HG03159 (cell line): ENCODE results near the gene FBH1.
"Not testable (repeated sequence)": the region's sequence is repeated elsewhere in the genome, so short reads cannot be mapped to it uniquely, and the experiment has no call there.

ENCODE experiments used
- ATAC-seq: cut with Tn5 transposase; IDR thresholded peaks from one replicate; pipeline ENCODE4 v1.9.1; 2021; ENCODE audit warnings: mild to moderate bottlenecking, moderate library complexity; ENCODE audit not compliant: unreplicated experiment

The FBH1 gene

DNA sequence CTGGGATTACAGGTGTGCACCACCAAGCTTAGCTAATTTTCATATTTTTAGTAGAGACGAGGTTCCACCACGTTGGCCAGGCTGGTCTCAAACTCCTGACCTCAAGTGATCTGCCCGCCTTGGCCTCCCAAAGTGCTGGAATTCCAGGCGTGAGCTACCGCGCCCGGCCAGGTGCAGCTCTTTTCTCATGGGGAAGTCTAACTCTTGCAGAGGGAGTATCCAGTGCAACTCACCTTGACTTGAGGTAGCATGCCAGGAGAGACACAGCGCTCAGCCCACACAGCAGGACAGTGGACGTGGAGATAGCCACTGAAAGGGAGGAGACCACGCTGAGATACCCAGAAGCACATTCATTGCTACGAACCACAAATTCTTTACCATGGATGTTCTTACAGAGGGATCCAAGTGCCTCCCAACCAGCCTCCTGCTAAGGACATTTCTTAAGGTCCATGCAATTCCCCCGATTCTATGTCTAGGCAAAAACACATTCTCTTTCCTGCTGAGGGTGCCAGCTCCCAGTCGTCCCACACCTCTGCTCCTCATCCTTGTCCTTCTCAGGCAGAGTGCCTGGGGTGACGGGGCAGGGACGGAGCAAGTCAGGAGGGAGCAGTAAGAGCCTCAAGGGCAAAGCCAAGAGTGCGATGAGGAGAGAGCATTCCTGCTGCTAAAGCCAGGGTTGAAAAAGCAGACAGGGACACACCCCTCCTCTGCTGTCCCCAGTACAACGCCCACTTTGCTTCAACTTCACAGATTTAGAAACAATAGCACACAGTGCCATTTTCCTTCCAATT, 66.3 kb downstream of the FBH1 start:
- ATAC-seq: no peak

DNA sequence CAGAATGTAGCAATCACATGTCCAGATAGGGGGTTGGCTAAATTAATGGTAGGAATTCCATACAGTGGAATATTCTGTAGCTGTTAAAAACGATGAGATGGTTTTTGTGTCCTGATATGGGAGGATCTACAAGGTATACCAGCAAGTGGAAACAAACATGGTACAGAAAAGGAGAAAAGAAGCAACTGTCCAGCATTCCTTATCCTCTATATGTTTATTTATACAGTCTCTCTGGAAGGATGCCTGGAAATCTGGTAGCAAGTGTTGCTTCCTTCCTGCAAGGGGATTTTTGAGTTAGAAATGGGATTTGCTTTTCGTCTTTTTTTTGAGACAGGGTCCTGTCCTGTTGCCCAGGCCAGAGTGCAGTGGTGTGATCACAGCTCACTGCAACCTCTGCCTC, 68.0 kb downstream of the FBH1 start:
- no peak for ATAC-seq

DNA sequence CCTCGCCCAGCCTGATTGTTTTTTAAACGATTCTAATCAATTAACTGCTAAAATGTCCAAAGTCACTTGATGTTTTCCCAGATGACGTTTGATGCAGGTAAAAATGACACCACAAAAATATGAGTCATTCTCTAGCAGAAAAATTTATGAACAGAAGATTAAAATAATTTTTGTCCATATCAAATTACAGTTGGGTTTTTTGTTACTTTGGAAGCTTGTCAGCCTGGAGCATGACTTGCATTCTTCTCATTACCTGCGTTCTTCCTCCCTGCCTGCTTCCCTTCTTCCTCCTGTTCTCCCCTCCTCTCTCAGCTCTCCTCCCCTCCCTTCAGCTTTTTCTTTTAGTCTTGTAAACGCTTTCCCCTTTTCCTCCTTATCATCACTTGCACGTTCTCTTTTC, 68.6 kb downstream of the FBH1 start:
- ATAC-seq: no peak

DNA sequence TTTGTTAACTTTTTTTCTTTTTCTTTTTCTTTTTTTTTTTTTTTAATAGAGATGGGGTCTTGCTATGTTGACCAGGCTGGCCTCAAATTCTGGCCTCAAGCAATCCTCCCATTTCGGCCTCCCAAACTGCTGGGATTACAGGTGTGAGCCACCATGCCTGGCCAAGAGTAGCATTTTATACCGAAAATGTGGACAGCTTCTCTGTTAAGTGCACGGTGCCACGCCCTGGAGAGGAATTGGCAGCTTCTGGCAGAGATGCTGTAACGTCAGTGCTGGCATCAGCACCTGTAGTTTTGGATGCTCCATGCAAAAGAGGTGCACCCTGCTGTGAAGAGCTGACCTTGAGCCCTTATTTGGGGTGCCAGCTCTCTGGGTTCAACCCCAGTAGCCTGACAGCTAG, 69.1 kb downstream of the FBH1 start:
- no peak for ATAC-seq

DNA sequence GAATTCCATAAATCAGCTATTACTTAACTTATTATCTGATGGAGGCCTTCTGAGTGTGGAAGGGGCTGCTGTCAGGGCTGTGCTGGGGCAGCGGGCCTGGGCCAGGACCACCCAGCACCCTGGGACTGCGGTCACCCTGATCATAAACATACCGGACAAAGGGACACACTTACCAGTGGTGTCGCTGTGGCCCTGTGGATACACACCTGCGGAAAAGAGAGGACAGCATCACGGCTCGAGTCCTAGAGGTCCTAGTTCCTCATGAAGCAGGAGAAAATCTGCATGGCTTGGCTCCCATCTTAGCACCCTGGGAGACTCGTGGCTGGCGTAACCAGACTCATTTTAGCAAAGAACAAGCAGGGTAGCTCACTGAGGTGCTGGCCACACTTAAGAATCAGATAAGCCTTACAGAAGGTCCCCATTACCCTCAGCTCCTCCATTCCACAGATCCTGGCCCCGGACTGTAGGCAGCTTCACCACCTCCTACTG, 69.6 kb downstream of the FBH1 start:
- no peak for ATAC-seq

DNA sequence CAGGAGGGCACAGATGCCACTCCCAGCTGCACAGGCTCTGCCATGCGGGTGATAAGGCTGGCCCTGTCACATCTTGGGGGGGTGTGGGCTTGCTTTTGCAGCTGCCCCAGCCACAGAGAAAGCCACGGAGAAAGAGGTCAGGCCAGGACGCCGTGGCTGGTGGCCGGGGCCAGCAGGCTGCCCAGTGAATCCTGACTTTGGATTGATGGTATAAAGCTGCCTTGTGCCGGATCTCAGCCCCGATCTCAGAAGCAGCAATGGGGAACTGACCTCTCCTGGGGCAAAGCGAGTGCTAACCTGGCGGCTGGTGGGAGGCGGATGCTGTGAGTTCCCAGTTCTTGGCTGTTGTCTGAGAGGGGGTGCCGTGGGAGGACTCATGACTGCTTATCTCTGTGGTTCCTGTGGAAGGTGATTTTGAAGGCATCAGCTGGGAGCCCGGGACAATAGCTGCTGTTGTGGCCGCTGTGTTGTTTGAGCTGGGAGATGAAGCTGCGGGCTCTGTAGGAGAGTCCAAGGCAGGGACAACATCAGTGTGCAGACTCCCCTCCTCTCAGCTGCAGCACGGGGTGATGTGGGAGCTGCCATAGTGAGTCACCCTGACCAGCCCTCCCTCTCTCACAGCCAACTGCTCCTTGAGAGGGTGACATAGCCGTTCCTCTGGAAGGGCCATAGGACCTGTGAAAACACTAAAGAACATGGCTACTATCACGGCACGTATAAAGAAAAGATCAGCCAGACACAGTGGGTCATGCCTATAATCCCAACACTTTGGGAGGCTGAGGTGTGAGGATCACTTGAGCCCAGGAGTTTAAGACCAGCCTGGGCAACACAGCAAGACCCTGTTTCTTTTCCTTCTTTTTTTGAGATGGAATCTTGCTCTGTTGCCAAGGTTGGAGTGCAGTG, 70.3 kb downstream of the FBH1 start:
- ATAC-seq: no peak

DNA sequence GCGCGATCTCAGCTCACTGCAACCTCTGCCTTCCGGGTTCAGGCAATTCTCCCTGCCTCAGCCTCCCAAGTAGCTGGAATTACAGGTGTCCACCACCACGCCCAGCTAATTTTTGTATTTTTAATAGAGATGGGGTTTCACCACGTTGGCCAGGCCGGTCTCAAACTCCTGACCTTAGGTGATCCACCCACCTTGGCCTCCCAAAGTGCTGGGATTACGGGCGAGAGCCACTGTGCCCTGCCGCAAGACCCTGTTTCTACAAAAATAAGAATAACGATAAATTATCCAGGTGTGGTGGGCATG, 70.9 kb downstream of the FBH1 start:
- ATAC-seq: not testable (repeated sequence)

DNA sequence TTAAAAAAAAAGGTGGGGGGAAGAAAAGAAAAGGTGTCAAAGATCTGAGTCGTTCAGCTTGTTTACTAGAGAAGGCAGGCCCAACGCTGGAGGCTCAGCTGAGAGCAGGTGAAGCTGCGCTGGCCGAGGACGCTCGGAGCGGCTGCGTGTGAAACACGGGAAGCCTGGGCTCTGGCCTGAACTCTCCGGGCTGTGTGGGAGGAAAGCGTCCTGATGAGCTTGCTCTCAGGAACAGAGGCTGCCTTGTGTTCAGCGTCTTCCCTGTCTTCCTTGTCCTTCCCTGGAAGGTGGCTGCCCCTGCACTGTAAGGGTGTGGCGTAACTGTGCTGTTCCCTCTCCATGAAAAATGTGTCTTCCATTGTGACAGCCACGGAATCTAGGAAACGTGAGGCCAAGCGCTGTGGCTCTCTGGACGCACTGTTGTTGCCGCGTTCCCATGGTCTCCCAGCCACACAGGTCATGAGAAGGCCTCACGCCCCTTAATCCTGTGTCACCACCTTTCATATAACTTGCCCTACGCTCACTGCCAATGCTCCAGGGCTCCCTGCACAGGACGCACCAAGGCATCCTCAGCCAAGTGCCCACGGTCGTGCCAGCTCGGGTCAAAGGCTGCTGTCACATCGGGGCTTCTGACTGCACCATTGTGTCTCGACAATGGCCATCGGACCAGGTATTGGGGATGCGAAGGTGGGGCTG, 71.5 kb downstream of the FBH1 start:
- no peak for ATAC-seq

DNA sequence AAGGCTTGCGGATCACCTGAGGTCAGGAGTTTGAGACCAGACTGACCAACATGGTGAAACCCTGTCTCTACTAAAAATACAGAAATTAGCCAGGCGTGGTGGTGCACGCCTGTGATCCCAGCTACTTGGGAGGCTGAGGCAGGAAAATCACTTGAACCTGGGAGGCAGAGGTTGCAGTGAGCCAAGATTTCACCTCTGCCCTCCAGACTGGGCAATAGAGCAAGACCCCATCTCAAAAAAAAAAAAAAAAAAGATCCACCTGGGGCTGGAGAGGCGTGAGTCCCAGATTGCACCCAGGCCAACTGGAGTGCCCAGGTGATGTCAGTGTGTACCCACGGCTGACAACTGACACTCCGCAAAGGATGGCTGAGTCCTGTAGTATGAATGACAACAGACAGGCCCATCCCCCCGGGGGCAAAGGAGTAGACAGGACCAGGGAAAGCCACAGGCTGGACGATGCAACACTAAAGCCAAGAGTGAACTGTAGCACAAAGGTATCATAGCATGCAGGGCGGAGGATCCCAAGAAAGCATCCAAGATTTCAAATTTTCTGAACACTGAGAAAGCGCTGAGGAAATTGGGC, 72.4 kb downstream of the FBH1 start:
- ATAC-seq: not testable (repeated sequence)

DNA sequence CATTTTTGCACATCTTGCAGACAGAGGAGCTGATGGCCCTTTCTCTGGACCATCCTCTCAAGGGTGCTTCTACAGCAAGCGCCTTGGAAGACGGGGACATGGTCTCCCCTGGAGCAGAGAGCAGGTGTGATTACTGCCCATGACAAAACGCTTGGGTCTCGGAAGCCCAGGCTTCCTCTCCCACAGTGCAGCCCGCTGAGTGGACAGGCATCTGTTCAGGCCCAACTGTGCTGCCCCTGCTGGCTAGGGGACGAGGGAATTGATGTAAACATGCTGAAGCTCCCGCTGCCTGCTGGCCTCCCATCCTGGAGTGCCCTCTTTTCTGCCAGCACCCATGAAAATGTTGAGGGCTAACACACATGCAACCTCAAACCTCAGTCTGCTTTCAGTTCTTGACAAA, 73.0 kb downstream of the FBH1 start:
- no peak for ATAC-seq

DNA sequence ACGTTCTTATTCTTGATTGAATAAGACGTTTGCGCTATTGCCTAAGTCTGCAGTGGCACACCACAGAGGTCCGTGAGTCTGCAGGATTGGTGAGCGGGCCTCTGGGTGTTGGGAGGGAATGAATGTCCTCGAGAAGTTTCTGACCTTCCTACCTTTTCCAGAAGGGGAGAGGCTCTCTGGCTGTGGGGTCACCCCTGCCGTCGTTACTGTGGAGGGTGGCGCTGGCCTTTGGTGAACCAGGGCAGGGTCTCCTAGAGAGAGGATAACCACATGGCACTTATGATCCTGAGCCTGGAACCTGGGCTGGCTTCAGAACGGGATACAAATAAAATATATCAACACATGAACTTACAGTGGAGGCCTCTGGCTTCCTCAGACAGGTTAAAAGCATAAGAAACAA, 73.5 kb downstream of the FBH1 start:
- ATAC-seq: no peak

DNA sequence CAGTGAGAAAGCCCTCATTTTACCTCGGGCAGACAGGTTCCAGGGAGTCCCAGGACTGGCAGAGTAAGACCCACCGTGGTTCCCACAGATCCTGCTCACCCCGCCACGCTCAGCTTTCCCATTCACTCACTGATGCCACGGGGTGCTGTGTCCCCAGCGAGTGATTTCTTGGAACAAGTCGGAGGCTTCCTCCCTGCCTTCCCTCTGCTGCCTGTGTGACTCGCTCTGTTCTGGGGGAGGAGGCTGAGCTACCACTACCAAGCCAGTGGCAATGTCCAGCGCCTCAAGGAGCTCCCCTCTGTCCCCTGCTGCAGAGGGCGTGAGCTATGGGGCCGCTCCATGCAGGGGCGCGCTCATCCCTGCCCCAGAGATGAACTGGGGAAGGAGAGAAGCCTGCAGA, 74.7 kb downstream of the FBH1 start:
- ATAC-seq: no peak

DNA sequence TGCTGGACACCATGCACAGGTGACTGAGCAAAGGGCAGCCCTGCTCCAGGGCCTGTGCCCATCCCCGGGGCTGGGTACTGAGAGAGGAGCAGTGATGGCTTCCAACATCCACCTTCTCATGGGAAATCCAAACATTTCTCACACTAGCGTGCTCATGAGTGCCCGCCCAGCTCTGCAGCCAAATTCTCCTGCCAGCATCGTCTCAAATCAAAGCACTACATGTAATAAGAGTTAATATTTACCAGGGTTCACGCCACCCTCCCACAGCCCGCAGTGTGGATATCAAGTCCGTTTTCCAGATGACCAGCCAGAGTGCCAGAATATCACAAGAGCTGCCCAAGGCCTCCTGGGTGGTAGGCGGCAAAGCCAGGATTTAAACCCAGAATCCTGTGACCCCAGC, 75.2 kb downstream of the FBH1 start:
- no peak for ATAC-seq

DNA sequence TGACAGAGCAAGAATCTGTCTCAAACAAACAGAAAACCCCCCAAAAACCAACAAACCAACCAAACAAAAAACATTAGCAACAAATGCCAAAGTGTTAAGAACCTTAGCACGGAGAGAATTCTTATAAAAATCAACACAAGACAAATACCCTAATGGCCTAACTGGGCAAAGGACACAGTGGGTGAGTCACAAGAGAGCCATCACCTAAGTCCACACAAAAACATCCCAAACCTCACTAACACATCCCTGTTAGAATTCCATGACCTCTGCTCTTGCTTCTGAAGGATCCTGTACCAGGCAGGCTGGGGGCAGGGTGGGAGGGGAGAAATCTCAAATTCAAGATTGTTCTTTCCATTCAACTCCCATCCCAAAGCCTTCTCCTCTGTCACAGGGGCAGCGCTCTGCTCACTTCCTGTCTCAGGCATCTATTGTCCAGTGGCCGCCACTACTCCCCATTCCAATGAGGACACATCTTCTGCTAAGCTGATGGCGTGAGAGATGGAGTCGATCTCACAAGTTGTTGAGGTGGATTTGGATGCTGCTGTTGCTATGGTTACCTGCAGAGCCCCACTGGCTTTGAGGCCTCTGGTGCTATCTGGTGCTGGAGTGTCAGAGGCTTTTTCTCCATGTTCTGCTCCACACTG, 78.1 kb downstream of the FBH1 start:
- no peak for ATAC-seq

DNA sequence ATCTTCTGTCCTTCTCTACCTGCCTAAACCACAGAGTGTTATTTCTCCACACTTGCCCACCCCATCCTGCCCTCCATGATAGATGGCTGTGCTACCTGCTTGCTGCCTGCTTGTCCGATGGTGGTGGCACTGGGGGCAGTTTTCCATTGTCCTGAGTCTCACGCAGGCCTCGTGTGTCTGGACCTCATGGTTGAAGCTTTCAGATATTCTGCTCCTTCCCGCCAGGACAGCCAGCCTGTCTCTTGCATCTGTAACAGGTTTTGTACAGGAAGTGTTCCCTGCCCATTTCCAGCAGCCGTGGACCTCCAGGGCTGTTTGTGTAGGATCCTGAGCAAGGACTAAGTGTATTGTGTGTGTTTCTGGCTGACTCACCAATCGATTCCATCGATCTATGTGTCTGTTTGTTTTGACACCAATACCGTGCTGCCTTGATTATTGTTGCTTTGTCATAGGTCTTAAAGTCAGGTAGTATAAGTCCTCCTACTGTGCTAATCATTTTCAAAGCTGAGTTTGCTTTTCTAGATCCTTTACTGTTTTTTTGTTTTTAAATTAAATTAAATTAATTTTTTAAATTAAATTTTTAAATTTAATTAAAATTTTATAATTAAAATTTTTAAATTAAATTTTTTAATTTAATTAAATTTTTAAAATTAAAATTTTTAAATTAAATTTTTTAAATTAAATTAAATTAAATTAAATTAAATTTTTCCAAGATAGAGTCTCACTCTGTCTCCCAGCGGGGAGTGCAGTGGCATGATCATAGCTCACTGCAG, 78.8 kb downstream of the FBH1 start:
- no peak for ATAC-seq

DNA sequence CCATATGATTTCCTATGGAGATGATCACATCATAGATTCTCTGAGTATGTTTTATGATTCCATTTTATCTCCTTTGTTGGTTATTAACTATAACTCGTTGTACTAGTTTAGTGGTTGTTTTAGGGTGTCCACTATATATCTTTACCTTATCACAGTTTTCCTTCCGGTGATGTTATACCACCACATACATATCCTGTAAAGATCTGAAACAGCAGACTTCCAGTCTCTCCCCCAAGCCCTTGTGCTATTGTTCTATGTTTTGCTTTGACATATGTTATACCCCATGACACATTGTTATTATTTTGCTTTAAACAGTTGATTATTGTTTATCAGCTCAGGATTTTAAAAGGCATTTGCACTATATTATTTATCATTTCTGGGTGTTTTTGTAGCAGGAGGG, 80.0 kb downstream of the FBH1 start:
- ATAC-seq: no peak

DNA sequence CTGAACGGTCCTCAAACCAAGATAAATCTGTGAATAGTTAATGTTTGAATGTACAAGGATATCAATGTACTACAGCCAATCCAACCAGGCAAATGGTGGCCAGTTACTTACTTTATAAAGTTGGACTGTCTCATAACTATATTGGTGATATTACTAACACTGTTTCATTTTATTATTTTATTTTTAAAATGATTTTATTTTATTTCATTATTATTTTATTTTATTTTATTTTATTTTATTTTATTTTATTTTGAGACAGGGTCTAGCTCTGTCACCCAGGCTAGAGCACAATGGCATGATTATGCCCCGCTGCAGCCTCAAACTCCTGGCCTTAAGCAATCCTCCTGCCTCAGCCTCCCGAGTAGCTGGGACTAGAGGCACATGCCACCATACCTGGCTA, 80.5 kb downstream of the FBH1 start:
- no peak for ATAC-seq

DNA sequence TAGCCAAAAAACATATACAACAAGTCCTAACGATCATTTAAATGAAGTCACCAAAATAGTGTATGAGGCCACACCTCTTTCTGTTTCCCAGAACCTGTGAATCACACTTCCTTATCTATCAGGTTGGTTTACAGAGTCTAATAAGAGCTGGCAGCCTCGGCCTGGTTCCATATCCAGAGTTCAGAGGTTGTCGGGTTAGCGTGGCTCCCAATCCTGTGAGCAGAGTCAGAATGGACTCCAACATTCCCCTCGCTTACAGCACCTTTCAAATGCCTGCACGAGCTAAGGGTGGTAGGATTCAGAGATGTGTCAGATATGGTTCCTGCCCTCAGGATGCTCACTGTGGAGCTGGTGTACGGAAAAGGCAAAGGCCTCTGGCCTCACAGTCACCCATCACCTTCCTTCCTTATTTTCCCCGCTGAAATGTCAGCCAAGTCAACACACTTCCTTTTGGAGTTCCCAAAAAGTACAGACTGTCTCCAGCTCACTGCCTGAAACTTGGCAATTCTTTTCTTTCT, 81.3 kb downstream of the FBH1 start:
- no peak for ATAC-seq

DNA sequence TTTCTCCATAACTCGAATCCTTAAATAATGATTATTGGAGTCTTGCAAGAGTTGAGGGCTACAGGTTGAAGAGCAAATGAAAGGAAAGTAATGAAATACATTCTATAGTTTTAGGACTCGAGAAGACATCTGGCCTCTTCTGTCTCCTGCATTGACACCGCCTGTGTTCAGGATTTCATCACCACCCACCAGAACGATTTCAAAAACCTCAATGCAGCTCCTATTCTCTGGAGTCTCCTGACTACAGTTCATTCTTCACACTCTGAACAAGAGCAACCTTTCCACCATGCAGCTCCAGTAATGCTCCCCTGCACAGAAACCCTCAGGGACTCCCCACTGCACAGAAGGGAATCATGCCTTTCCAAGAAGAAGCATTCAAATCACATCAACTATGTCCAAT, 81.8 kb downstream of the FBH1 start:
- no peak for ATAC-seq

DNA sequence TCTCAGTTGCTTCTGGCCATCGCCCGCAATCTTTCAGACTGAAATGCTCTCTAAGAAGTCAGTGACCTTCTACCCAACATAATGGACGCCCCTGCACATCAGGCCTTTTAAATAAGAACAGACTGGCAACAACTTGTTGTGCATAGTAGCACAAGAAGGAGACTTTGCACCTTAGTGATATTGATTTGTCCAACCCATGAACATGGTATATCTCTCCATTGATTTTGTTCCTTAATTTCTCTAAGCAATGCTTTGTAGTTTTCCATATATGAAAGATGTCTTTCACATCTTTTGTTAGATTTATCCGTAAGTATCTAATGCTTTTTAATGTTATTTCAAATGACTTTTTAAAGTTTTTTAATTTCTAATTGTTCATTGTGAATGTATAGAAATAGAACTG, 83.0 kb downstream of the FBH1 start:
- no peak for ATAC-seq
